ENCODE results near the gene TSPAN13. TPM values are rescaled to one million over a fixed set of nuclear protein-coding genes. Genes with fewer than 3 reads are reported as not detected.

The TSPAN13 gene
- total RNA-seq, 4 donors from 2014 or later: 2.1 to 8.8 (median 6.5) TPM

GRCh38 chr7:16773884-16774283 is 20.3 kb downstream of the TSPAN13 start:
- H3K9me3 ChIP-seq: no peaks in the 10 kb centered on the region
- DNase-seq (ENCODE audit: extremely low spot score): no peak
- H3K4me3 ChIP-seq: no peak overlapping the region
- H3K36me3 ChIP-seq: peaks cover 0 to 4% (median 0%) of the 10 kb centered on the region in 4 donors
- H3K27ac ChIP-seq (replicated peaks in 1 of 4): no peak overlapping the region
- H3K4me1 ChIP-seq: no peaks in the 10 kb centered on the region
- intact Hi-C loops (cut with DNase I): no loop called here
- 97% methylated on average over 2 of the region's 2 CpGs for WGBS
- TF ChIP-seq CTCF (IDR thresholded peaks at IDR 0.05) (no peak), POLR2AphosphoS5 (IDR thresholded peaks at IDR 0.05) (no peak), POLR2A (IDR thresholded peaks at IDR 0.05; ENCODE audit: low read depth) (no peak), EP300 (IDR thresholded peaks at IDR 0.05) (no peak)
- H3K27me3 ChIP-seq: no peaks in the 10 kb centered on the region

GRCh38 chr7:16774294-16774693 is 20.7 kb downstream of the TSPAN13 start:
- Histone ChIP-seq H3K27ac (replicated peaks in 1 of 4) (no peak overlapping the region), H3K27me3 (no peaks in the 10 kb centered on the region), H3K4me3 (no peak overlapping the region), H3K4me1 (no peaks in the 10 kb centered on the region), H3K36me3 (peaks cover 0 to 4% (median 0%) of the 10 kb centered on the region in 4 donors), H3K9me3 (no peaks in the 10 kb centered on the region)
- intact Hi-C loops (cut with DNase I): no loop called here
- 89% methylated on average over 4 of the region's 4 CpGs for WGBS
- TF ChIP-seq CTCF (IDR thresholded peaks at IDR 0.05) (no peak), EP300 (IDR thresholded peaks at IDR 0.05) (no peak), POLR2AphosphoS5 (IDR thresholded peaks at IDR 0.05) (no peak), POLR2A (IDR thresholded peaks at IDR 0.05; ENCODE audit: low read depth) (no peak)
- DNase-seq (ENCODE audit: extremely low spot score): no peak

- Histone ChIP-seq H3K4me1 (no peaks in the 10 kb centered on the region), H3K36me3 (peaks cover 0 to 4% (median 0%) of the 10 kb centered on the region in 4 donors), H3K4me3 (no peak overlapping the region), H3K27ac (replicated peaks in 1 of 4) (no peak overlapping the region), H3K27me3 (no peaks in the 10 kb centered on the region), H3K9me3 (no peaks in the 10 kb centered on the region)
- TF ChIP-seq CTCF (IDR thresholded peaks at IDR 0.05) (no peak), POLR2A (IDR thresholded peaks at IDR 0.05; ENCODE audit: low read depth) (no peak), POLR2AphosphoS5 (IDR thresholded peaks at IDR 0.05) (no peak), EP300 (IDR thresholded peaks at IDR 0.05) (no peak)
- no peak for DNase-seq (ENCODE audit: extremely low spot score)
- intact Hi-C loops (cut with DNase I): no loop called here
Observed at GRCh38 chr7:16774986-16775385, 21.4 kb downstream of the TSPAN13 start.

GRCh38 chr7:16776053-16776452 is 22.5 kb downstream of the TSPAN13 start:
- TF ChIP-seq POLR2A (IDR thresholded peaks at IDR 0.05; ENCODE audit: low read depth) (no peak), CTCF (IDR thresholded peaks at IDR 0.05) (no peak), EP300 (IDR thresholded peaks at IDR 0.05) (no peak), POLR2AphosphoS5 (IDR thresholded peaks at IDR 0.05) (no peak)
- Histone ChIP-seq H3K36me3 (peaks cover 0 to 4% (median 0%) of the 10 kb centered on the region in 4 donors), H3K4me3 (no peak overlapping the region), H3K27ac (replicated peaks in 1 of 4) (no peak overlapping the region), H3K9me3 (no peaks in the 10 kb centered on the region), H3K4me1 (no peaks in the 10 kb centered on the region), H3K27me3 (no peaks in the 10 kb centered on the region)
- WGBS: 96% methylated on average over 7 of the region's 7 CpGs
- no peak for DNase-seq (ENCODE audit: extremely low spot score)
- intact Hi-C loops (cut with DNase I): no loop called here

GRCh38 chr7:16778476-16778875 is 24.9 kb downstream of the TSPAN13 start:
- Histone ChIP-seq H3K4me1 (no peaks in the 10 kb centered on the region), H3K27ac (replicated peaks in 1 of 4) (no peak overlapping the region), H3K9me3 (no peaks in the 10 kb centered on the region), H3K36me3 (peaks cover 0 to 18% (median 0%) of the 10 kb centered on the region in 4 donors), H3K4me3 (no peak overlapping the region), H3K27me3 (no peaks in the 10 kb centered on the region)
- intact Hi-C loops (cut with DNase I): no loop called here
- DNase-seq (ENCODE audit: extremely low spot score): no peak
- WGBS: 89% methylated on average over 3 of the region's 3 CpGs
- TF ChIP-seq POLR2A (IDR thresholded peaks at IDR 0.05; ENCODE audit: low read depth) (no peak), EP300 (IDR thresholded peaks at IDR 0.05) (no peak), CTCF (IDR thresholded peaks at IDR 0.05) (no peak), POLR2AphosphoS5 (IDR thresholded peaks at IDR 0.05) (no peak)
